Stomach (tissue), 4 donors: ENCODE results near the gene REG1A.

Source experiments
- EP300 ChIP-seq: sonication (generic); formaldehyde crosslinking; IDR thresholded peaks from one replicate; pipeline ENCODE4 v1.6.1; 2017; ENCODE audit warnings: antibody characterized with exemption
- POLR2AphosphoS5 ChIP-seq, 3 donors: sonication (generic); formaldehyde crosslinking; IDR thresholded peaks; one replicate each; pipeline ENCODE4 v1.6.1; 2016; ENCODE audit warnings: antibody characterized with exemption in 3 of 3
- TF ChIP-seq, protein P1 (sequence below), 7 experiments: fragments of 450-650 bp in 4 of 7; fragments of 200-600 bp in 3 of 7; sonication (generic) in 3 of 7; IDR thresholded peaks; one replicate each; pipeline ENCODE4 v1.5.1; 2016 to 2019; ENCODE audit warnings: antibody characterized with exemption in 7 of 7, control low read depth in 2 of 7, mild to moderate bottlenecking in 1 of 7

DNA sequence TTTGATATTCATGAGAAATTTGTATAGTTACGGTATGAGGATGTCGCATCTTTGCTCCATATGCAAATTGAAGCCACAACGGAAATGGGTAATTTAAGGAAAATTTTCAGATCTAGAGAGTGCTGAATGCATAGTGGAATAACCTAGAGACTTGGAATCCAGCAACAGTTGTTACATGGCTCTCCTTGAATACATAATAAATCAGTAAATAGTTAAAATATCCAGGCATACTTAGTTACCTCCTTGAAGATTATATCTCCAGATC is 5.4 kb downstream of the REG1A start:
- TF ChIP-seq, protein P1, sequence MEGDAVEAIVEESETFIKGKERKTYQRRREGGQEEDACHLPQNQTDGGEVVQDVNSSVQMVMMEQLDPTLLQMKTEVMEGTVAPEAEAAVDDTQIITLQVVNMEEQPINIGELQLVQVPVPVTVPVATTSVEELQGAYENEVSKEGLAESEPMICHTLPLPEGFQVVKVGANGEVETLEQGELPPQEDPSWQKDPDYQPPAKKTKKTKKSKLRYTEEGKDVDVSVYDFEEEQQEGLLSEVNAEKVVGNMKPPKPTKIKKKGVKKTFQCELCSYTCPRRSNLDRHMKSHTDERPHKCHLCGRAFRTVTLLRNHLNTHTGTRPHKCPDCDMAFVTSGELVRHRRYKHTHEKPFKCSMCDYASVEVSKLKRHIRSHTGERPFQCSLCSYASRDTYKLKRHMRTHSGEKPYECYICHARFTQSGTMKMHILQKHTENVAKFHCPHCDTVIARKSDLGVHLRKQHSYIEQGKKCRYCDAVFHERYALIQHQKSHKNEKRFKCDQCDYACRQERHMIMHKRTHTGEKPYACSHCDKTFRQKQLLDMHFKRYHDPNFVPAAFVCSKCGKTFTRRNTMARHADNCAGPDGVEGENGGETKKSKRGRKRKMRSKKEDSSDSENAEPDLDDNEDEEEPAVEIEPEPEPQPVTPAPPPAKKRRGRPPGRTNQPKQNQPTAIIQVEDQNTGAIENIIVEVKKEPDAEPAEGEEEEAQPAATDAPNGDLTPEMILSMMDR (IDR thresholded peaks at IDR 0.05): no peak
- TF ChIP-seq POLR2AphosphoS5 (IDR thresholded peaks at IDR 0.05) (no peak), EP300 (no peak)
